HG03039 (cell line): ENCODE results near the gene ERP27.

Experiments used
- ATAC-seq: cut with Tn5 transposase; IDR thresholded peaks from one replicate; pipeline ENCODE4 v1.9.1; 2021; ENCODE audit warnings: mild to moderate bottlenecking, moderate library complexity; ENCODE audit not compliant: unreplicated experiment

The ERP27 gene

DNA sequence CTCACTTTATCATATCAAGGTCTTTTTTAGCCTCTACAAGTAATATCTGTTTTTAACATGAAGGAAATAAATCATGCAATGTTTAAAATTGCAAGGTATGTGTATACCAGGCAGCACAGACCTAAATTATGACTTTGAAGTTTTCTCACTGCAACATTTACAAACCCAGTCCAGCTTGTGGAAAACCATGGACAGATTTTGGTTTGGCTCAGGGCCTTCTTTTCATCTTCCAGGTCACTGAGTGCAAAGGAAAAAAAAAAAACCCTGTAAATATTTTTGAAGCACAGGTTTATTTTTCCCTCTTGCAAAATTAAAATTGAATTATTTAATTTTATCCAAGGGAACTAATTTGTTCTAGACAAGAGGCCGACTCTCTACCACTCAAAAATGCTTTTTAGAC is 66.5 kb downstream of the ERP27 start:
- ATAC-seq = no peak

DNA sequence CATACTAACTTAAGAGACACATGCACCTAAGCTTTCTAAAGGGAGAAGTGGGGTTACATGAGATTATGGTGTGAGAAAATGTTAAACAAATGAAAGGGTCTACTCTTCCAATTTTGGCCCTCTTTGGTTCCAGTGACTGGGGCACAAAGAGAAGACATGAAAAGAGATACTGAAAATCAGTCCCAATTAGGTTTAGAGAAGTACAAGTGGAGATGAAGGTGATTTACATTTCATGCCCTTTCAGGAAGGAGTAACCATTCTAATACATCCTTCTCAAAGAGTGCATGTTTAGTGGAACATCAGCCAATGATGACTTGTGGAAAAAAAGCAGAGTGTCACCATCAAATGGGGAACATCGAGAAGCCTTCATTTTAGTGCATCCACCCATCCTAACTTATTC is 67.1 kb downstream of the ERP27 start:
- ATAC-seq = no peak

DNA sequence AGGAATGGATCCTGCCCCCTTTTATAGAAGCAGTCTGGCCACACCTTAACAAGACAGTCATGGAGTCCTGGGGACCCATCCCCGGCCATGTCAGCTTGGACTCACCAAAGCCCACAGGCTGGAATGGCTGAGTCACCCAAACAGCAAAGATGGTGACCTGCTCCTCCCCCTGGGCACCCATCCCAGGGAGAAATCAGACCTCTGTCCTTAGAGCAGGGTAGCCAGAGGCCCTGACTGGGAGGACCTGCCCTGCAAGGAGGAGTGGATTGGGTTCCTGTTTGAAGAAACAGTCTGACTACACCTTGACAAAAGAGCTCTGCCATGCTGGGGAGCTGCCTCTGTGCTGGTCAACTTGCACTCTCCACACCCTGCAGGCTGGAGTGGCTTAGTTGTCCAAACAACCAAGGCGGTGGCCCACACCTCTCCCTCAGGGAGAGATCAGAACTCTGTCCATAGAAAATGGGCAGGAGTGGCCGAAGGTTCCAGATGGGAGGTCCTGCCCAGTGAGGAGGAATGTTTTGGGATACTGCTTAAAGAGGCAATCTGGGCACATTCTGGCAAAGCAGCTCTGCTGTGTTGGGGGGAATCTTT is 69.3 kb downstream of the ERP27 start:
- no peak for ATAC-seq
